ENCODE data around the gene IVNS1ABP.
A peak's percentile ranks its signal among the peaks of the same experiment; 100 is the strongest.
"Not testable (repeated sequence)": the region's sequence is repeated elsewhere in the genome, so short reads cannot be mapped to it uniquely, and the experiment has no call there.

The IVNS1ABP gene

GRCh38 chr1:185328255-185328654 is 11.2 kb upstream of the IVNS1ABP start:
- no peak for DNase-seq

GRCh38 chr1:185325413-185325812 is 8.4 kb upstream of the IVNS1ABP start:
- no peak for DNase-seq

GRCh38 chr1:185324118-185324517 is 7.1 kb upstream of the IVNS1ABP start:
- no peak for DNase-seq

GRCh38 chr1:185322636-185323035 is 5.6 kb upstream of the IVNS1ABP start:
- no peak for DNase-seq

GRCh38 chr1:185321653-185322221 is 4.7 kb upstream of the IVNS1ABP start:
- DNase-seq = not testable (repeated sequence)

GRCh38 chr1:185321104-185321503 is 4.1 kb upstream of the IVNS1ABP start:
- not testable (repeated sequence) for DNase-seq

GRCh38 chr1:185319139-185319475 is 2.1 kb upstream of the IVNS1ABP start:
- DNase-seq = no peak

GRCh38 chr1:185318431-185319138 is 1.5 kb upstream of the IVNS1ABP start:
- no peak for DNase-seq

- DNase-seq = peak; percentile 83
Measured at GRCh38 chr1:185317886-185318310, 855 bp upstream of the IVNS1ABP start.

- peak; percentile 83 for DNase-seq
Measured at GRCh38 chr1:185316163-185317033, 645 bp downstream of the IVNS1ABP start.

- DNase-seq = no peak
Measured at GRCh38 chr1:185315445-185316071, 1.5 kb downstream of the IVNS1ABP start.

GRCh38 chr1:185314411-185314810 is 2.6 kb downstream of the IVNS1ABP start:
- no peak for DNase-seq

GRCh38 chr1:185312361-185313138 is 4.5 kb downstream of the IVNS1ABP start:
- DNase-seq = no peak

GRCh38 chr1:185311589-185312225 is 5.3 kb downstream of the IVNS1ABP start:
- no peak for DNase-seq

- no peak for DNase-seq
Measured at GRCh38 chr1:185309566-185309965, 7.5 kb downstream of the IVNS1ABP start.

- no peak for DNase-seq
Measured at GRCh38 chr1:185308126-185308525, 8.9 kb downstream of the IVNS1ABP start.

- DNase-seq = no peak
Measured at GRCh38 chr1:185305419-185305818, 11.6 kb downstream of the IVNS1ABP start.

GRCh38 chr1:185300152-185300551 is 16.9 kb downstream of the IVNS1ABP start:
- no peak for DNase-seq

GRCh38 chr1:185297982-185298381 is 19.1 kb downstream of the IVNS1ABP start:
- DNase-seq = no peak

GRCh38 chr1:185295091-185295490 is 22.0 kb downstream of the IVNS1ABP start:
- no peak for DNase-seq

GRCh38 chr1:185293967-185294542 is 23.0 kb downstream of the IVNS1ABP start:
- no peak for DNase-seq

- DNase-seq = no peak
Measured at GRCh38 chr1:185292237-185292636, 24.8 kb downstream of the IVNS1ABP start.
